H9 (cell line): ENCODE measurements around the gene ACSS2. TPM values are rescaled to one million over a fixed set of nuclear protein-coding genes. Genes with fewer than 3 reads are reported as not detected.
A peak's percentile ranks its signal among the peaks of the same experiment; 100 is the strongest.

ENCODE experiments used
- DNase-seq: peaks from one replicate; pipeline ENCODE4 v3.0.0-alpha.2; 2017
- H2AFZ ChIP-seq: one replicate; pipeline ENCODE4 v1.6.1; 2013; ENCODE audit warnings: mild to moderate bottlenecking, low read length, control low read depth, moderate library complexity
- H2AK5ac ChIP-seq: 2 replicates; pipeline ENCODE4 v1.6.1; 2013; ENCODE audit warnings: low read length, control low read depth, mixed read lengths; ENCODE audit not compliant: insufficient read length
- H2BK120ac ChIP-seq: one replicate; pipeline ENCODE4 v1.6.1; 2013; ENCODE audit warnings: low read depth, mild to moderate bottlenecking, low read length, control low read depth, inconsistent platforms; ENCODE audit not compliant: poor library complexity, severe bottlenecking
- H2BK12ac ChIP-seq: 2 replicates; pipeline ENCODE4 v1.6.1; 2013; ENCODE audit warnings: low read length, control low read depth, mixed read lengths, low read depth; ENCODE audit not compliant: insufficient read length
- H2BK15ac ChIP-seq: 2 replicates; pipeline ENCODE4 v1.6.1; 2013; ENCODE audit warnings: low read depth, low read length, control low read depth
- H2BK20ac ChIP-seq: one replicate; pipeline ENCODE4 v1.6.1; 2013; ENCODE audit warnings: low read depth, mild to moderate bottlenecking, low read length, control low read depth, inconsistent platforms; ENCODE audit not compliant: poor library complexity, severe bottlenecking
- H2BK5ac ChIP-seq: 2 replicates; pipeline ENCODE4 v1.6.1; 2013; ENCODE audit warnings: low read length, control low read depth, mixed read lengths; ENCODE audit not compliant: insufficient read length
- H3K14ac ChIP-seq: 2 replicates; pipeline ENCODE4 v1.6.1; 2013; ENCODE audit warnings: low read length, control low read depth; ENCODE audit not compliant: insufficient read depth
- H3K18ac ChIP-seq: 2 replicates; pipeline ENCODE4 v1.6.1; 2013; ENCODE audit warnings: low read depth, mild to moderate bottlenecking, mixed read lengths, low read length, control low read depth; ENCODE audit not compliant: insufficient read length
- H3K23ac ChIP-seq: 2 replicates; pipeline ENCODE4 v1.6.1; 2013; ENCODE audit warnings: low read length, control low read depth, mixed read lengths, low read depth; ENCODE audit not compliant: insufficient read length
- H3K23me2 ChIP-seq: 2 replicates; pipeline ENCODE4 v1.6.1; 2013; ENCODE audit warnings: low read depth, mild to moderate bottlenecking, mixed read lengths, low read length, control low read depth; ENCODE audit not compliant: insufficient read length, poor library complexity, severe bottlenecking
- H3K27ac ChIP-seq: 2 replicates; pipeline ENCODE4 v1.5.1; 2013; ENCODE audit warnings: low read length, control low read depth, mixed read lengths, low read depth; ENCODE audit not compliant: insufficient read length
- H3K27me3 ChIP-seq: 2 replicates; pipeline ENCODE4 v1.6.1; 2013; ENCODE audit warnings: low read length, control low read depth, inconsistent platforms; ENCODE audit not compliant: insufficient read depth
- H3K4ac ChIP-seq: 2 replicates; pipeline ENCODE4 v1.6.1; 2013; ENCODE audit warnings: low read depth, mild to moderate bottlenecking, control low read depth, inconsistent platforms, low read length, moderate library complexity
- H3K4me1 ChIP-seq: 2 replicates; pipeline ENCODE4 v1.6.1; 2013; ENCODE audit warnings: low read length, control low read depth, inconsistent platforms; ENCODE audit not compliant: insufficient read depth
- H3K4me2 ChIP-seq: 2 replicates; pipeline ENCODE4 v1.6.1; 2013; ENCODE audit warnings: low read length, control low read depth, mixed read lengths; ENCODE audit not compliant: insufficient read length, insufficient read depth
- H3K56ac ChIP-seq: 2 replicates; pipeline ENCODE4 v1.6.1; 2013; ENCODE audit warnings: low read depth, mild to moderate bottlenecking, mixed read lengths, low read length, control low read depth; ENCODE audit not compliant: insufficient read length
- H3K79me1 ChIP-seq: 2 replicates; pipeline ENCODE4 v1.6.1; 2013; ENCODE audit warnings: low read depth, mild to moderate bottlenecking, moderate library complexity, low read length, control low read depth, inconsistent platforms; ENCODE audit not compliant: insufficient read depth, poor library complexity, severe bottlenecking
- H3K79me2 ChIP-seq: 2 replicates; pipeline ENCODE4 v1.6.1; 2013; ENCODE audit warnings: low read length, control low read depth, inconsistent platforms; ENCODE audit not compliant: insufficient read depth
- H3K9ac ChIP-seq: 2 replicates; pipeline ENCODE4 v1.6.1; 2013; ENCODE audit warnings: low read length, control low read depth, mixed read lengths; ENCODE audit not compliant: insufficient read length; ENCODE audit errors: extremely low read depth
- H3K9me3 ChIP-seq: one replicate; pipeline ENCODE4 v1.6.1; 2013; ENCODE audit warnings: low read depth, low read length, inconsistent platforms; ENCODE audit not compliant: control insufficient read depth
- H3T11ph ChIP-seq: one replicate; pipeline ENCODE4 v1.6.1; 2013; ENCODE audit warnings: mild to moderate bottlenecking, low read length, control low read depth, inconsistent platforms
- H4K20me1 ChIP-seq: one replicate; pipeline ENCODE4 v1.6.1; 2013; ENCODE audit not compliant: control insufficient read depth, insufficient read length, insufficient read depth
- H4K5ac ChIP-seq: 2 replicates; pipeline ENCODE4 v1.6.1; 2013; ENCODE audit warnings: low read depth, mild to moderate bottlenecking, mixed read lengths, low read length, control low read depth; ENCODE audit not compliant: insufficient read length
- H4K8ac ChIP-seq: replicated peaks from 2 replicates; pipeline ENCODE4 v1.6.1; 2013; ENCODE audit warnings: low read length, control low read depth, mixed read lengths, low read depth; ENCODE audit not compliant: insufficient read length
- H4K91ac ChIP-seq: 2 replicates; pipeline ENCODE4 v1.6.1; 2013; ENCODE audit warnings: low read depth, mild to moderate bottlenecking, moderate library complexity, mixed read lengths, low read length, control low read depth; ENCODE audit not compliant: insufficient read length
- H3K27ac Mint-ChIP-seq, 3 experiments: 2 replicates in 2 of 3; 3 replicates in 1 of 3; pipeline ENCODE4 v1.8.0; 2020 to 2021; ENCODE audit warnings: mixed read lengths in 3 of 3, mild to moderate bottlenecking in 1 of 3, moderate library complexity in 1 of 3
- H3K27me3 Mint-ChIP-seq: 2 replicates; pipeline ENCODE4 v1.8.0; 2021; ENCODE audit warnings: low read depth, mild to moderate bottlenecking, moderate library complexity, mixed read lengths
- H3K36me3 Mint-ChIP-seq, 3 experiments: 2 replicates in 2 of 3; 3 replicates in 1 of 3; pipeline ENCODE4 v1.8.0; 2020 to 2021; ENCODE audit warnings: low read depth in 3 of 3, mixed read lengths in 3 of 3; ENCODE audit not compliant: insufficient read depth in 1 of 3
- H3K4me1 Mint-ChIP-seq, 2 experiments: 2 replicates each; pipeline ENCODE4 v1.8.0; 2020; ENCODE audit warnings: mixed read lengths in 2 of 2
- H3K4me3 Mint-ChIP-seq, 2 experiments: 2 replicates in 1 of 2; 3 replicates in 1 of 2; pipeline ENCODE4 v1.8.0; 2020 to 2021; ENCODE audit warnings: mild to moderate bottlenecking in 2 of 2, mixed read lengths in 2 of 2, moderate library complexity in 1 of 2
- H3K9me3 Mint-ChIP-seq, 2 experiments: 2 replicates in 1 of 2; 3 replicates in 1 of 2; pipeline ENCODE4 v1.8.0; 2020; ENCODE audit warnings: mild to moderate bottlenecking in 2 of 2, mixed read lengths in 2 of 2, moderate library complexity in 1 of 2
- WGBS: extraction: QIAGEN DNeasy Blood & Tissue Kit; methylation state at CpG from one replicate; pipeline ENCODE4 v1.1.7; 2013; ENCODE audit warnings: missing lambda C conversion rate, low lambda C conversion rate, mixed read lengths; ENCODE audit not compliant: insufficient read length; ENCODE audit errors: extremely low coverage; 5-methylcytosine and 5-hydroxymethylcytosine counted together
- total RNA-seq: library from RNA; stranded (reverse); gene quantifications from 2 replicates; pipeline ENCODE4 v1.2.1, GENCODE V29; 2021
- TF ChIP-seq, protein P1 (sequence below): fragments of 200-600 bp; sonication (generic); conservative IDR thresholded peaks from 3 replicates; pipeline ENCODE4 v1.8.0; 2021; ENCODE audit warnings: antibody characterized with exemption, mild to moderate bottlenecking

ACSS2 gene
- total RNA-seq, 1 experiment from 2014 or later = 15.4 TPM

DNA sequence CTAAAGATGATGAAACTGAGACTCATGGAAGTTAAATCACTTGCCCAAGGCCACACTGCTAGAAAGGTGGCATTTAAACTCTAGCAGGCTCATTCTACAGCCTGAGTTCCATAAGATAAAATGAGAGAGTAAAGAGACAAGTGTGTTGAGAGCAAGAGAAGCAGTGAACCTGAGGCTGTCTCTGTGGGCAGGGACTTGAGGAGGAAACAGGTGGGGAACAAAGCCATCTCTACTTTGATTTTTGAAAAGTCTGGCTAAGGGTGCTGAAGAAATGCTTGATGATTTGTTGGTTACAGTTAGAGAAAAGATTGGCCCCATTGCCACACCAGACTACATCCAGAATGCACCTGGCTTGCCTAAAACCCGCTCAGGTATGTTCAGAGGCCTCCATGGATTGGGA is 50.2 kb downstream of the ACSS2 start:
- H3K27me3 ChIP-seq = no peaks in the 10 kb centered on the region
- no peaks in the 10 kb centered on the region for H3K9me3 Mint-ChIP-seq

More for the DNA sequence above, 50.2 kb downstream of the ACSS2 start:
- no peak overlapping the region for H2AFZ ChIP-seq
- no peaks in the 10 kb centered on the region for H3K9me3 ChIP-seq
- no peak overlapping the region for H3K4me2 ChIP-seq
- H2BK120ac ChIP-seq = no peak overlapping the region
- H2BK20ac ChIP-seq = no peak overlapping the region
- no peaks in the 10 kb centered on the region for H3K4me1 ChIP-seq
- TF ChIP-seq, protein P1, sequence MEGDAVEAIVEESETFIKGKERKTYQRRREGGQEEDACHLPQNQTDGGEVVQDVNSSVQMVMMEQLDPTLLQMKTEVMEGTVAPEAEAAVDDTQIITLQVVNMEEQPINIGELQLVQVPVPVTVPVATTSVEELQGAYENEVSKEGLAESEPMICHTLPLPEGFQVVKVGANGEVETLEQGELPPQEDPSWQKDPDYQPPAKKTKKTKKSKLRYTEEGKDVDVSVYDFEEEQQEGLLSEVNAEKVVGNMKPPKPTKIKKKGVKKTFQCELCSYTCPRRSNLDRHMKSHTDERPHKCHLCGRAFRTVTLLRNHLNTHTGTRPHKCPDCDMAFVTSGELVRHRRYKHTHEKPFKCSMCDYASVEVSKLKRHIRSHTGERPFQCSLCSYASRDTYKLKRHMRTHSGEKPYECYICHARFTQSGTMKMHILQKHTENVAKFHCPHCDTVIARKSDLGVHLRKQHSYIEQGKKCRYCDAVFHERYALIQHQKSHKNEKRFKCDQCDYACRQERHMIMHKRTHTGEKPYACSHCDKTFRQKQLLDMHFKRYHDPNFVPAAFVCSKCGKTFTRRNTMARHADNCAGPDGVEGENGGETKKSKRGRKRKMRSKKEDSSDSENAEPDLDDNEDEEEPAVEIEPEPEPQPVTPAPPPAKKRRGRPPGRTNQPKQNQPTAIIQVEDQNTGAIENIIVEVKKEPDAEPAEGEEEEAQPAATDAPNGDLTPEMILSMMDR = no peak
- no peak overlapping the region for H3K27ac ChIP-seq
- H3K79me1 ChIP-seq = no peaks in the 10 kb centered on the region
- DNase-seq = no peak
- Mint-ChIP-seq H3K4me3 (no peak overlapping the region), H3K27ac (peak overlapping the region in 1 of 3 experiments; percentile 40; a peak in 1 of 7 replicates), H3K36me3 (peaks cover 17 to 55% (median 19%) of the 10 kb centered on the region in 3 experiments; a peak in 6 of 7 replicates), H3K4me1 (no peaks in the 10 kb centered on the region), H3K27me3 (no peaks in the 10 kb centered on the region)
- H3K23ac ChIP-seq = no peak overlapping the region
- H2BK12ac ChIP-seq = no peak overlapping the region
- H3K9ac ChIP-seq = no peak overlapping the region
- H4K91ac ChIP-seq = no peak overlapping the region
- H4K20me1 ChIP-seq = no peaks in the 10 kb centered on the region
- no peak overlapping the region for H3K56ac ChIP-seq
- no peak overlapping the region for H3T11ph ChIP-seq
- H3K14ac ChIP-seq = no peak overlapping the region
- no peak overlapping the region for H3K18ac ChIP-seq
- no peaks in the 10 kb centered on the region for H3K79me2 ChIP-seq
- H4K8ac ChIP-seq = no peak overlapping the region
- no peak overlapping the region for H2BK15ac ChIP-seq
- H3K4ac ChIP-seq = no peak overlapping the region
- H3K23me2 ChIP-seq = no peaks in the 10 kb centered on the region
- H4K5ac ChIP-seq = no peak overlapping the region
- no peak overlapping the region for H2BK5ac ChIP-seq
- H2AK5ac ChIP-seq = no peak overlapping the region
- no CpG with 5 or more reads among the region's 1 CpG for WGBS
